H1 (cell line): Measurements from ENCODE around the gene KATNBL1. TPM values are rescaled to one million over a fixed set of nuclear protein-coding genes. Genes with fewer than 3 reads are reported as not detected.

Experiments
- CTCF ChIA-PET: fragments of 300-600 bp; sonication (Branson Sonifier 250); formaldehyde crosslinking; loops from one replicate; lab custom pipeline; 2021; ENCODE audit not compliant: partially characterized antibody; lab: Charles Lee
- POLR2A ChIA-PET: fragments of 300-600 bp; sonication (Branson Sonifier 250); formaldehyde crosslinking; loops from one replicate; lab custom pipeline; 2021; ENCODE audit warnings: inconsistent platforms; ENCODE audit not compliant: partially characterized antibody; lab: Charles Lee
- DNase-seq, 2 experiments: peaks; one replicate each; pipeline versions ENCODE4 v3.0.0 to v3.0.0-alpha.2; 2010 to 2022; ENCODE audit warnings: low spot score in 2 of 2, low read depth in 1 of 2, mixed read lengths in 1 of 2
- FAIRE-seq: peaks from 2 replicates; lab custom pipeline; 2011; peaks lifted over from hg19 to GRCh38; lab: Jason Lieb, UNC
- H2AFZ ChIP-seq: 2 replicates; pipeline ENCODE4 v1.8.1; 2012; ENCODE audit warnings: low read length, inconsistent platforms
- H2AK5ac ChIP-seq: 2 replicates; pipeline ENCODE4 v1.6.1; 2013; ENCODE audit warnings: low read depth, low read length
- H2BK120ac ChIP-seq: replicated peaks from 2 replicates; pipeline ENCODE3; 2013; ENCODE audit warnings: low read depth, low read length, inconsistent platforms
- H2BK12ac ChIP-seq: 2 replicates; pipeline ENCODE4 v1.6.1; 2013; ENCODE audit warnings: low read depth, low read length
- H2BK15ac ChIP-seq: 2 replicates; pipeline ENCODE4 v1.6.1; 2013; ENCODE audit warnings: low read length
- H2BK20ac ChIP-seq: 2 replicates; pipeline ENCODE4 v1.6.1; 2013; ENCODE audit warnings: low read length
- H2BK5ac ChIP-seq: 2 replicates; pipeline ENCODE4 v1.6.1; 2013; ENCODE audit warnings: low read depth, low read length
- H3K14ac ChIP-seq: 2 replicates; pipeline ENCODE4 v1.6.1; 2013; ENCODE audit warnings: inconsistent platforms; ENCODE audit not compliant: insufficient read length
- H3K18ac ChIP-seq: 2 replicates; pipeline ENCODE4 v1.6.1; 2013; ENCODE audit warnings: low read length; ENCODE audit errors: extremely low read depth
- H3K23ac ChIP-seq: 2 replicates; pipeline ENCODE4 v1.6.1; 2013; ENCODE audit warnings: inconsistent platforms; ENCODE audit not compliant: insufficient read length
- H3K23me2 ChIP-seq: 2 replicates; pipeline ENCODE4 v1.6.1; 2013; ENCODE audit warnings: low read depth, low read length
- H3K27ac ChIP-seq: 2 replicates; pipeline ENCODE4 v1.6.1; 2011; ENCODE audit warnings: low read depth, low read length, inconsistent platforms
- H3K27me3 ChIP-seq, 4 experiments: replicated peaks in 1 of 4; 1 replicate in 1 of 4; 2 replicates in 3 of 4; pipeline versions ENCODE4 v1.6.1 to v1.8.1; 2011 to 2013; ENCODE audit warnings: low read length in 3 of 4, mild to moderate bottlenecking in 3 of 4, inconsistent platforms in 2 of 4, mixed read lengths in 2 of 4, moderate library complexity in 1 of 4; ENCODE audit not compliant: control insufficient read depth in 3 of 4, insufficient read depth in 3 of 4; ENCODE audit errors: extremely low read depth in 1 of 4
- H3K36me3 ChIP-seq, 4 experiments: 2 replicates each; pipeline versions ENCODE4 v1.6.1 to v1.8.1; 2011 to 2013; ENCODE audit warnings: mild to moderate bottlenecking in 4 of 4, low read length in 3 of 4, moderate library complexity in 2 of 4, control low read depth in 1 of 4, inconsistent platforms in 1 of 4; ENCODE audit not compliant: insufficient read depth in 4 of 4, control insufficient read depth in 2 of 4
- H3K4ac ChIP-seq: replicated peaks from 2 replicates; pipeline ENCODE3; 2013; ENCODE audit warnings: low read length, low read depth, mixed read lengths, inconsistent platforms; ENCODE audit not compliant: insufficient read length
- H3K4me1 ChIP-seq, 4 experiments: replicated peaks in 1 of 4; 1 replicate in 1 of 4; 2 replicates in 3 of 4; pipeline versions ENCODE4 v1.6.1 to v1.8.1; 2011 to 2013; ENCODE audit warnings: low read length in 3 of 4, inconsistent platforms in 2 of 4, mixed read lengths in 1 of 4; ENCODE audit not compliant: insufficient read depth in 4 of 4, control insufficient read depth in 3 of 4
- H3K4me2 ChIP-seq, 2 experiments: 2 replicates each; pipeline versions ENCODE4 v1.6.1 to v1.8.1; 2011 to 2013; ENCODE audit warnings: low read depth in 2 of 2, low read length in 2 of 2, control low read depth in 1 of 2, inconsistent platforms in 1 of 2, mild to moderate bottlenecking in 1 of 2; ENCODE audit not compliant: insufficient read depth in 1 of 2
- H3K4me3 ChIP-seq, 4 experiments: fragments of 200-600, 300-600 bp in 1 of 4; sonication (generic), shearing (Covaris generic), sonication (Bioruptor Twin) in 1 of 4; 2 replicates each; pipeline versions ENCODE4 v1.5.1 to v1.8.1; 2011 to 2016; ENCODE audit warnings: low read length in 4 of 4, low read depth in 3 of 4, control low read depth in 2 of 4, inconsistent platforms in 2 of 4, mild to moderate bottlenecking in 2 of 4, mixed read lengths in 1 of 4, moderate library complexity in 1 of 4; ENCODE audit not compliant: insufficient read depth in 2 of 4; ENCODE audit errors: extremely low read depth in 1 of 4
- H3K56ac ChIP-seq: replicated peaks from 2 replicates; pipeline ENCODE3; 2013; ENCODE audit warnings: low read depth, mild to moderate bottlenecking, mixed read lengths, low read length, inconsistent platforms; ENCODE audit not compliant: insufficient read length
- H3K79me1 ChIP-seq: 2 replicates; pipeline ENCODE4 v1.6.1; 2013; ENCODE audit warnings: low read depth, low read length, control low read depth
- H3K79me2 ChIP-seq, 2 experiments: 2 replicates each; pipeline versions ENCODE4 v1.6.1 to v1.8.1; 2012 to 2013; ENCODE audit warnings: low read length in 2 of 2, mild to moderate bottlenecking in 2 of 2, inconsistent platforms in 1 of 2; ENCODE audit not compliant: insufficient read depth in 2 of 2, control insufficient read depth in 1 of 2
- H3K9ac ChIP-seq, 4 experiments: replicated peaks in 1 of 4; 1 replicate in 1 of 4; 2 replicates in 3 of 4; pipeline versions ENCODE4 v1.6.1 to v1.8.1; 2011 to 2013; ENCODE audit warnings: low read depth in 3 of 4, low read length in 3 of 4, control low read depth in 2 of 4, mild to moderate bottlenecking in 2 of 4, moderate library complexity in 2 of 4, inconsistent platforms in 1 of 4; ENCODE audit errors: extremely low read depth in 1 of 4
- H3K9me3 ChIP-seq, 2 experiments: 2 replicates each; pipeline versions ENCODE4 v1.6.1 to v1.8.1; 2012 to 2013; ENCODE audit warnings: mild to moderate bottlenecking in 2 of 2, moderate library complexity in 2 of 2, control low read depth in 1 of 2, inconsistent platforms in 1 of 2, low read depth in 1 of 2, low read length in 1 of 2, mixed read lengths in 1 of 2; ENCODE audit not compliant: insufficient read depth in 2 of 2
- H4K20me1 ChIP-seq, 2 experiments: replicated peaks in 1 of 2; 2 replicates each; pipeline versions ENCODE3 to v1.8.1; 2011 to 2013; ENCODE audit warnings: inconsistent platforms in 2 of 2, low read length in 2 of 2, mild to moderate bottlenecking in 1 of 2; ENCODE audit not compliant: insufficient read depth in 2 of 2, control insufficient read depth in 1 of 2
- H4K5ac ChIP-seq: 2 replicates; pipeline ENCODE4 v1.6.1; 2013; ENCODE audit warnings: low read length, low read depth, mixed read lengths, inconsistent platforms; ENCODE audit not compliant: insufficient read length
- H4K8ac ChIP-seq: 2 replicates; pipeline ENCODE4 v1.8.0; 2013; ENCODE audit warnings: mild to moderate bottlenecking, moderate library complexity, low read length, inconsistent platforms; ENCODE audit not compliant: insufficient read depth; ENCODE audit errors: extremely low read depth
- H4K91ac ChIP-seq: replicated peaks from 2 replicates; pipeline ENCODE3; 2013; ENCODE audit warnings: low read length, mixed read lengths, inconsistent platforms; ENCODE audit not compliant: insufficient read length
- ASH2L ChIP-seq: fragments of 200-600, 300-600 bp; sonication (generic); IDR thresholded peaks from one replicate; pipeline ENCODE4 v1.7.1; 2017; ENCODE audit warnings: low read length
- CBX5 ChIP-seq: fragments of 300-800, 300-1000 bp; sonication (generic); IDR thresholded peaks from 2 replicates; pipeline ENCODE4 v1.7.1; 2016; ENCODE audit warnings: antibody characterized with exemption, low read length, low read depth
- E2F6 ChIP-seq: IDR thresholded peaks from 2 replicates; pipeline ENCODE4 v1.6.1; 2012; ENCODE audit warnings: inconsistent platforms
- JUN ChIP-seq: IDR thresholded peaks from 2 replicates; pipeline ENCODE4 v1.6.1; 2011; ENCODE audit warnings: low read depth, mild to moderate bottlenecking, improper control_type of control experiment, low read length
- MAFK ChIP-seq: IDR thresholded peaks from 2 replicates; pipeline ENCODE4 v1.6.1; 2012; ENCODE audit warnings: low read depth, mild to moderate bottlenecking, improper control_type of control experiment, low read length
- SP1 ChIP-seq: IDR thresholded peaks from 2 replicates; pipeline ENCODE4 v1.6.1; 2011; ENCODE audit warnings: low read depth, low read length
- SP2 ChIP-seq: IDR thresholded peaks from 2 replicates; pipeline ENCODE4 v1.6.1; 2012; ENCODE audit warnings: mild to moderate bottlenecking, low read length, inconsistent platforms
- WGBS, 2 experiments: shearing (Covaris generic) in 1 of 2; methylation state at CpG; one replicate each; pipeline versions ENCODE4 v1.1.6 to v1.1.7; 2013 to 2015; ENCODE audit warnings: low lambda C conversion rate in 2 of 2, mixed read lengths in 2 of 2, inconsistent platforms in 1 of 2, low coverage in 1 of 2, missing lambda C conversion rate in 1 of 2; ENCODE audit not compliant: insufficient replicate concordance in 2 of 2, insufficient coverage in 1 of 2, insufficient read length in 1 of 2; ENCODE audit errors: extremely low coverage in 1 of 2, missing lambda C conversion rate in 1 of 2; 5-methylcytosine and 5-hydroxymethylcytosine counted together
- polyA plus RNA-seq, 7 experiments: library from polyadenylated mRNA; depleted of rRNA in 3 of 7; stranded (reverse) in 5 of 7; unstranded in 2 of 7; fragments of >200 nt in 5 of 7; fragments of 200-250 nt in 2 of 7; gene quantifications; 1 replicate in 5 of 7; 2 replicates in 1 of 7; 4 replicates in 1 of 7; pipeline versions ENCODE4 v1.2.1 to v1.2.3, GENCODE V29; 2011 to 2013; ENCODE audit warnings: missing spikeins in 2 of 7, mixed read lengths in 2 of 7
- total RNA-seq: library from RNA; stranded (reverse); fragmentation: NEBNext Ultra II Directional; extraction: Animal tissue kit (Norgen Biotek cat#: 25700); gene quantifications from 2 replicates; pipeline ENCODE4 v1.2.1, GENCODE V29; 2021

The KATNBL1 gene
- total and polyA plus RNA-seq, 2 of the 8 experiments (the other 6 are each of a cell fraction or from before 2014, with no cell fraction given) = 14.2 to 51.4 TPM

GRCh38 chr15:34243226-34243625, 33.3 kb upstream of the KATNBL1 start:
- no peak for DNase-seq
- Histone ChIP-seq H3K23ac (no peak overlapping the region), H4K8ac (no peak overlapping the region), H3K4me1 (peaks cover 0 to 3% (median under 1%) of the 10 kb centered on the region in 4 experiments; a peak in 3 of 7 replicates), H3K79me2 (no peaks in the 10 kb centered on the region)
- TF ChIP-seq JUN (no peak), SP2 (no peak), SP1 (no peak), MAFK (no peak), ASH2L (no peak), CBX5 (no peak), E2F6 (no peak)
- TF ChIP-seq, all 59 proteins: peak for 0
- 98% methylated on average over 3 of the region's 3 CpGs; no CpG with 5 or more reads in 1 of the 2 experiments for WGBS, 2 experiments
- no peak overlapping the region for H2BK12ac ChIP-seq
- no peak overlapping the region for H3K4me3 ChIP-seq
- no peak overlapping the region for H3K9ac ChIP-seq
- no peaks in the 10 kb centered on the region for H3K79me1 ChIP-seq
- ChIA-PET POLR2A (no interaction called here), CTCF (interaction anchor here (0.7 to 5.6 kb wide), 10 partner anchors 10 to 142 kb away, joined by 3 to 41 read pairs (median 6); partner anchors contain the start of gene EMC7)
- no peak overlapping the region for H2BK15ac ChIP-seq
- H3K27me3 ChIP-seq = peaks cover 0 to 1% (median 0%) of the 10 kb centered on the region in 4 experiments; a peak in 1 of 7 replicates
- H2AFZ ChIP-seq = no peak overlapping the region
- H3K56ac ChIP-seq = no peak overlapping the region
- H4K5ac ChIP-seq = no peak overlapping the region
- FAIRE-seq = no peak
- no peak overlapping the region for H3K14ac ChIP-seq
- H2AK5ac ChIP-seq = no peak overlapping the region
- no peak overlapping the region for H3K18ac ChIP-seq
- H3K4ac ChIP-seq = no peak overlapping the region
- H3K27ac ChIP-seq = no peak overlapping the region
- H3K4me2 ChIP-seq = no peak overlapping the region
- no peaks in the 10 kb centered on the region for H4K20me1 ChIP-seq
- peaks cover 0 to 6% (median 0%) of the 10 kb centered on the region in 4 experiments; a peak in 2 of 8 replicates for H3K36me3 ChIP-seq
- H2BK20ac ChIP-seq = 0 out of 2 replicates have a peak overlapping the region, but pooled peaks have one; percentile 57
- H2BK120ac ChIP-seq = no peak overlapping the region
- no peak overlapping the region for H2BK5ac ChIP-seq
- no peaks in the 10 kb centered on the region for H3K23me2 ChIP-seq
- no peak overlapping the region for H4K91ac ChIP-seq
- H3K9me3 ChIP-seq = no peaks in the 10 kb centered on the region
